Right cardiac atrium (tissue), 5 donors: ENCODE results near the gene INTS2. TPM values are rescaled to one million over a fixed set of nuclear protein-coding genes. Genes with fewer than 3 reads are reported as not detected.
"Not testable (repeated sequence)": the region's sequence is repeated elsewhere in the genome, so short reads cannot be mapped to it uniquely, and the experiment has no call there.

ENCODE experiments used
- ATAC-seq, 2 donors: fragments of 200-7000 bp; cut with Tn5 transposase; one replicate each; pipeline versions ENCODE4 v1.8.0 to v1.9.1; 2020; ENCODE audit warnings: moderate library complexity in 2 of 2, mild to moderate bottlenecking in 1 of 2
- DNase-seq, 3 donors: peaks; one replicate each; pipeline ENCODE4 v3.0.0-alpha.2; 2020
- H3K27ac ChIP-seq: one replicate; pipeline ENCODE4 v1.5.1; 2013; ENCODE audit warnings: mild to moderate bottlenecking, low read length, control low read depth, moderate library complexity
- H3K27me3 ChIP-seq: one replicate; pipeline ENCODE4 v1.6.1; 2013; ENCODE audit not compliant: control insufficient read depth, insufficient read depth
- H3K4me1 ChIP-seq: one replicate; pipeline ENCODE4 v1.6.1; 2013; ENCODE audit warnings: low read length; ENCODE audit not compliant: control insufficient read depth, insufficient read depth
- H3K4me3 ChIP-seq: one replicate; pipeline ENCODE4 v1.5.1; 2013; ENCODE audit warnings: low read length, control low read depth
- H3K9me3 ChIP-seq: one replicate; pipeline ENCODE4 v1.6.1; 2013; ENCODE audit warnings: low read length; ENCODE audit not compliant: control insufficient read depth
- WGBS: extraction: QIAGEN DNeasy Blood & Tissue Kit; methylation state at CpG from one replicate; pipeline ENCODE4 v1.1.7; 2013; 5-methylcytosine and 5-hydroxymethylcytosine counted together
- intact Hi-C, 4 donors: fragments of 100-400 bp; cut with DNase I; formaldehyde crosslinking; loops; one replicate each; pipeline versions ENCODE4 v1.11.0 to v1.14.0; 2022 to 2023
- polyA plus RNA-seq: library from polyadenylated mRNA; stranded (reverse); fragments of 200-250 nt; gene quantifications from one replicate; pipeline ENCODE4 v1.2.3, GENCODE V29; 2013
- total RNA-seq, 4 donors: library from RNA; stranded (reverse); fragmentation: NEBNext Ultra II Directional; extraction: Animal tissue kit (Norgen Biotek cat#: 25700); gene quantifications; one replicate each; pipeline ENCODE4 v1.2.1, GENCODE V29; 2021
- donor health status: healthy with polysubstance abuse.
- donor health status: DM: no; HTN: yes; CAD: no.
- donor health status: DM: no; HTN: no; CAD: no.
- donor health status: DM: no; HTN: yes; CAD: no; lungs with severe emphysema.
- donor health status: DM: yes; HTN: yes; CAD: no.

Gene INTS2
- total and polyA plus RNA-seq, 5 donors, result 2.8 to 11.6 (median 10.2) TPM

DNA sequence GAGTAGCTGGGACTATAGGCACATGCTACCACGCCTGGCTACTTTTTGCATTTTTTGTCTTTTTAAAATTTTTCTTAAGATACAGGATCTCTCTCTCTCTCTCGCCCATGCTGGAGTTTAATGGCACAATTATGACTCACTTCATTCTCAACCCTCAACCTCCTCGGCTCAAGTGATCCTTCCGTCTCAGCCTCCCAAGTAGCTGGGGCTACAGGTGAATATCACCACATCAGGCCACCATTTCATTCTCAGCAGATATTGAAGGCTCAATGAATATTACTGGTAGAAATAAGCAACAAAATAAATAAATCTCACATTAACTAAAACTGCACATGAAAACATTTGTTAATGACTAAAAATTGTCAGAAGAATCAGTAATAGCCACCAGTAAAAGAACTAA, 106.1 kb downstream of the INTS2 start:
- 97% methylated on average over 4 of the region's 4 CpGs for WGBS
- intact Hi-C loops, result no loop called here
- Histone ChIP-seq H3K27ac (no peak overlapping the region), H3K4me1 (no peaks in the 10 kb centered on the region), H3K9me3 (no peaks in the 10 kb centered on the region), H3K4me3 (no peak overlapping the region), H3K27me3 (no peaks in the 10 kb centered on the region)
- no peak for DNase-seq
- ATAC-seq, result no peak

DNA sequence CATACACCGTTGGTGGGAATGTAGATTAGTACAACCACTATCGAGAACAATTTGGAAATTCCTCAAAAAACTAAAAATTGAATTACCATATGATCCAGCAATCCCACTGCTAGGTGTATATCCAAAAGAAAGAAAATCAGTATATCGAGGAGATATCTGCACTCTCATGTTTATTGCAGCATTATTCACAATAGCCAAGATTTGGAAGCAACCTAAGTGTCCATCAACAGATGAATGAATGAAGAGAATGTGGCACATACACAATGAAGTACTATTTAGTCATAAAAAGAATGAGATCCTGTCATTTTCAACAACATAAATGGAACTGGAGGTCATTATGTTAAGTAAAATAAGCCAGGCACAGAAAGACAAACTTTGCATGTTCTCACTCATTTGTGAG, 108.5 kb downstream of the INTS2 start:
- ATAC-seq, result not testable (repeated sequence)

DNA sequence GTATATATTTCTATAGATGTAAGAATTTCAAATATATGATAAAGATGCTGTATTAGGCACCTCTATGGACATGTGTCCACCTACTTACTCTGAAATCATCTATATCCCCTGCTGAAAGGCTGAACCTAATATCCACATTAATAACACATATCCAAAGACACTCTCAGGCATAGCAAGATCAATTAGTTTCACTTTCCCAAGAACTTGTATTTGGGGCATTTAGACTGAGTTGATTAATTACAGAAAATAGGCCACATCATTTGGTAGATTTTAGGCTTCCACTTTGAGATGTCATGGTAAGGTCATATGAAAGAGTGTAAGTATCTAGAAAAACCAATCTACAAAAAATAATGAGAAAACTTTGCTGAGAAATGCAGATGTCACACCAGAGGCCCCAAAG, 109.6 kb downstream of the INTS2 start:
- Histone ChIP-seq H3K9me3 (no peaks in the 10 kb centered on the region), H3K4me3 (no peak overlapping the region), H3K27ac (no peak overlapping the region), H3K27me3 (no peaks in the 10 kb centered on the region), H3K4me1 (no peaks in the 10 kb centered on the region)
- intact Hi-C loops, result no loop called here
- DNase-seq, result no peak
- no peak for ATAC-seq

More for the DNA sequence above, 108.5 kb downstream of the INTS2 start:
- DNase-seq, intact Hi-C loops, H3K27ac ChIP-seq, H3K4me1 ChIP-seq, H3K9me3 ChIP-seq, H3K27me3 ChIP-seq, H3K4me3 ChIP-seq: not testable (repeated sequence)
- 95% methylated on average over 3 of the region's 3 CpGs for WGBS

DNA sequence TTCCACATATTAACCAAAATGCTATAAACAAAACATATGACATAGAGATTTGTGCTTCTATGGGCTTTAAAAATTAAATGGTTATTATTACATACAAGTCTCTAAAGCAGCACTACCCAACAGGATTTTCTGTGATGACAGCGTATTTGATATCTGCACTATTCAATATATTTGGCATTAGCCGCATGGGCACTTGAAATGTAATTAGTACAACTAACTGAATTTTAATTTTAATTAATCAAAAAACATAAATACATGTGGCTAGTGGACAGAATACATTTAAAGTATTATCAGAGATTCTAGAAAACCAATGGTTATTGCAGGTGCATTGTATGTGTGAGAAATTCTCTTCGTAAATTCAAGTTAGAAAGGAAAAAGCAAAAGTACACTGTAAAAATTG, 110.3 kb downstream of the INTS2 start:
- no peak overlapping the region for H3K27ac ChIP-seq
- H3K27me3 ChIP-seq, result no peaks in the 10 kb centered on the region
- 97% methylated on average over 3 of the region's 3 CpGs for WGBS
- ATAC-seq (no peak), DNase-seq (no peak)
- H3K4me3 ChIP-seq, result no peak overlapping the region
- H3K4me1 ChIP-seq, result no peaks in the 10 kb centered on the region
- intact Hi-C loops, result no loop called here
- H3K9me3 ChIP-seq, result no peaks in the 10 kb centered on the region

DNA sequence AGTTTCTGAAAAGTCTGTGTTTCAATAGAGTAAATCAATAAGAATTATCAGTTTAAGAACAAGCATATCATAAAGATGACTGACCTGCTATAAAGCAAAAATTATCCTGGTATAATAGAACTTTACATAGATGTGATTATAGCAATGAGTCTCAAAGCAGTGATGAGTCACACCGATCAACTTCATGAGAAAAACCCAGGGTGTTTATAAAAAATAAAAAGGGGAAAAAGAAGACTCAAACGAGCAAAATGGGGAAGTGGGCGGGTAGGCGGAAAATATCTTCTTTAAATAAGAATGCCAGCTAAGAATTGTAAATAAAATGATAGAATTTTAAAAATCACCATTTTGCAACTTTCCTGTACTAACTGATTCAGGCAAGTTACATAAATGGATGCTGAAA, 111.2 kb downstream of the INTS2 start:
- intact Hi-C loops, result no loop called here
- no peaks in the 10 kb centered on the region for H3K9me3 ChIP-seq
- H3K4me1 ChIP-seq, result no peaks in the 10 kb centered on the region
- WGBS, result 73% methylated on average over 4 of the region's 4 CpGs
- no peaks in the 10 kb centered on the region for H3K27me3 ChIP-seq
- H3K27ac ChIP-seq, result no peak overlapping the region
- DNase-seq (no peak), ATAC-seq (no peak)
- H3K4me3 ChIP-seq, result no peak overlapping the region

DNA sequence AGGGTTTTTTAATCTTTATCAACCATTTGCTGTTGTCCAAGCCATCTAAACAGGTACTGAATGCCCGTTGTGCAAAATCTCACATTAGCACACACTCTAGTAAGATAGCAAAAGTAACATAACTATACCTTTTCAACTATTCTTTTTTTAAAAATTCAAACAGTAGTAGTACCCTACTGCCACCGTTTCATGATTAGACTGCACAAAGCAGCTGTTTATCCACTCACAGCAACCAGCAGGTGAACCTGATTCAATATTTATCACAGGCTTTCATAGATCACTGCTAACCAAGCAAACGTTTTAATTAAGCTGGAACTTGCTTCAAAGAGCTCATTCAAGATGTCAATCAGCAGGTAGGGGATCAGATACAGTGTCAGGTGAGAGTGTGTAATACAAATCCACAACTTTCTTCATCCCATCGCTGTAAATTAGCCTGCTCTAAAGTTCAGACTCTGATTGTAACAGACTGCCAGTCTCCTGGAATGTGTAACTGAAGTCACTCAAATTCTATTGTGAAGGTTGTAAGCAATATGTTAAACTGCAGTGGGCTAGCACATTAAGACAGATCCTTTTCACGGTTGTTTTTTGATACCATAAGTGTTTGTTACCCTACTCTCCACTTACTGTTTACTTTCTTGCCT, 111.8 kb downstream of the INTS2 start:
- H3K27me3 ChIP-seq, result no peaks in the 10 kb centered on the region
- WGBS, result 67% methylated on average over 5 of the region's 5 CpGs
- no peak overlapping the region for H3K27ac ChIP-seq
- H3K4me3 ChIP-seq, result no peak overlapping the region
- intact Hi-C loops, result no loop called here
- DNase-seq, result no peak
- ATAC-seq, result no peak
- H3K4me1 ChIP-seq, result no peaks in the 10 kb centered on the region
- H3K9me3 ChIP-seq, result no peaks in the 10 kb centered on the region

Other genes starting within 250 kb of the INTS2 start
- under 1 TPM in 3 of 4 donors, not detected in 1; 0.11 to 0.41 (median 0.29) TPM for gene BRIP1, start 64.5 kb downstream of the INTS2 start, total RNA-seq
- gene BRIP1, start 64.5 kb downstream of the INTS2 start, polyA plus RNA-seq, result 0.05 TPM
- gene MED13, start 137.3 kb upstream of the INTS2 start, total RNA-seq, result 10 to 100 TPM; 26.0 to 49.8 (median 34.2) TPM
- 6.6 TPM for gene MED13, start 137.3 kb upstream of the INTS2 start, polyA plus RNA-seq